Measurements from ENCODE around the gene CTDSPL. TPM values are rescaled to one million over a fixed set of nuclear protein-coding genes. Genes with fewer than 3 reads are reported as not detected.

The CTDSPL gene
- total and polyA plus RNA-seq, 2 of the 13 experiments (the other 11 are each of a cell fraction or from before 2014, with no cell fraction given): 26.1 to 142 TPM

GRCh38 chr3:37892927-37893600 is 31.4 kb downstream of the CTDSPL start (continued):
- no peak for TF ChIP-seq ZXDC (CRISPR knock-in tag; IDR thresholded peaks at IDR 0.05)
- TF ChIP-seq GMEB2 (CRISPR knock-in tag; IDR thresholded peaks at IDR 0.05; ENCODE audit: low read depth): no peak
- TF ChIP-seq DZIP1 (CRISPR knock-in tag; IDR thresholded peaks at IDR 0.05): no peak
- TF ChIP-seq ZNF382 (CRISPR knock-in tag; IDR thresholded peaks at IDR 0.05; ENCODE audit: borderline replicate concordance): no peak
- 0 out of 2 replicates have a peak, but pooled peaks have one; percentile 56 for TF ChIP-seq ZBED4 (CRISPR knock-in tag; IDR thresholded peaks at IDR 0.05; ENCODE audit: borderline replicate concordance)
- no peak for TF ChIP-seq FOXJ3 (CRISPR knock-in tag; IDR thresholded peaks at IDR 0.05; ENCODE audit: borderline replicate concordance)
- TF ChIP-seq ZNF749 (CRISPR knock-in tag; IDR thresholded peaks at IDR 0.05; ENCODE audit: borderline replicate concordance): no peak
- TF ChIP-seq ZNF562 (CRISPR knock-in tag; IDR thresholded peaks at IDR 0.05; ENCODE audit: borderline replicate concordance): no peak
- peak; percentile 59 for TF ChIP-seq PITX1 (CRISPR knock-in tag; IDR thresholded peaks at IDR 0.05)
- no peak for TF ChIP-seq MTA1 (CRISPR knock-in tag; IDR thresholded peaks at IDR 0.05; ENCODE audit: borderline replicate concordance)
- peak; percentile 82 for TF ChIP-seq FOXO1 (CRISPR knock-in tag; IDR thresholded peaks at IDR 0.05)
- peak in 1 of 2 experiments; percentile 57; a peak in 1 of 4 replicates for TF ChIP-seq EP300 (IDR thresholded peaks at IDR 0.05; ENCODE audit: low read depth in 2 of 2, low read length in 2 of 2)
- TF ChIP-seq EP300 (CRISPR knock-in tag; IDR thresholded peaks at IDR 0.05; ENCODE audit: borderline replicate concordance): peak; percentile 75
- no peak for TF ChIP-seq KLF12 (CRISPR knock-in tag; IDR thresholded peaks at IDR 0.05; ENCODE audit: borderline replicate concordance)
- no peak for TF ChIP-seq ZSCAN5A (CRISPR knock-in tag; IDR thresholded peaks at IDR 0.05; ENCODE audit: borderline replicate concordance)
- peak; percentile 84; the same call in 1 of the 2 replicates for TF ChIP-seq RXRA (CRISPR knock-in tag; IDR thresholded peaks at IDR 0.05)

All from HepG2 (cell line).